Measurements from ENCODE around the gene THYN1.

THYN1 gene

DNA sequence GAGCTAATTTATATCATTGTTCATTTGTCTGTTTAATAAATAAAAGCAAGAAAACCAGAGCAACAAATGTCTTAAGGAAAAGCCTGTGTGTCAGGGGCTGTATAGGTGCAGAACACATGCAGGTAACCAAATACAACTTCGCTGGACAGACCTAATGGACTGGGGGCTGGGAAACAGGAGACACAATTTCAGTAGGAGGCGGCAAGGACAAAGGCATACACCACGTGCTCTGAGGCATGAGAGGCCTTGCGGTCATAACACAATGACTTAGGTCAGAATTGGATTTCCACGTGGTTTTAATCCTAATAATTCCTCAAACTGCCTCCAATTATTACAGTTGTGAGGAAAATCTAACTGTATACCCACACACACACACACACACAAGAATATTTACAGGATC, 14.3 kb upstream of the THYN1 start:
- Histone ChIP-seq H3K4me3 (ENCODE audit: low read depth, low read length, poor library complexity, severe bottlenecking) (no peak overlapping the region), H4K20me1 (ENCODE audit: insufficient read depth, low read length) (no peaks in the 10 kb centered on the region), H3F3A (ENCODE audit: insufficient read depth, low read length) (no peaks in the 10 kb centered on the region), H3K4me1 (ENCODE audit: insufficient read depth, low read length, severe bottlenecking) (no peaks in the 10 kb centered on the region), H3K9ac (ENCODE audit: low read length) (no peak overlapping the region), H3K9me3 (ENCODE audit: low read length) (no peaks in the 10 kb centered on the region), H3K9me2 (ENCODE audit: low read depth, low read length) (no peaks in the 10 kb centered on the region), H3K4me2 (ENCODE audit: low read length) (no peak overlapping the region), H3K36me3 (ENCODE audit: insufficient read depth, low read length) (peaks cover 5% of the 10 kb centered on the region; the same call in 1 of the 2 replicates), H2AFZ (ENCODE audit: low read length) (no peak overlapping the region), H3K27ac (ENCODE audit: low read depth, low read length, poor library complexity, severe bottlenecking) (no peak overlapping the region), H3K79me2 (ENCODE audit: insufficient read depth, low read length) (no peaks in the 10 kb centered on the region), H3K27me3 (ENCODE audit: insufficient read depth, low read length) (no peaks in the 10 kb centered on the region)
- no peak for TF ChIP-seq EZH2 (IDR thresholded peaks at IDR 0.05; ENCODE audit: borderline replicate concordance, low read length)
- TF ChIP-seq, protein P1, sequence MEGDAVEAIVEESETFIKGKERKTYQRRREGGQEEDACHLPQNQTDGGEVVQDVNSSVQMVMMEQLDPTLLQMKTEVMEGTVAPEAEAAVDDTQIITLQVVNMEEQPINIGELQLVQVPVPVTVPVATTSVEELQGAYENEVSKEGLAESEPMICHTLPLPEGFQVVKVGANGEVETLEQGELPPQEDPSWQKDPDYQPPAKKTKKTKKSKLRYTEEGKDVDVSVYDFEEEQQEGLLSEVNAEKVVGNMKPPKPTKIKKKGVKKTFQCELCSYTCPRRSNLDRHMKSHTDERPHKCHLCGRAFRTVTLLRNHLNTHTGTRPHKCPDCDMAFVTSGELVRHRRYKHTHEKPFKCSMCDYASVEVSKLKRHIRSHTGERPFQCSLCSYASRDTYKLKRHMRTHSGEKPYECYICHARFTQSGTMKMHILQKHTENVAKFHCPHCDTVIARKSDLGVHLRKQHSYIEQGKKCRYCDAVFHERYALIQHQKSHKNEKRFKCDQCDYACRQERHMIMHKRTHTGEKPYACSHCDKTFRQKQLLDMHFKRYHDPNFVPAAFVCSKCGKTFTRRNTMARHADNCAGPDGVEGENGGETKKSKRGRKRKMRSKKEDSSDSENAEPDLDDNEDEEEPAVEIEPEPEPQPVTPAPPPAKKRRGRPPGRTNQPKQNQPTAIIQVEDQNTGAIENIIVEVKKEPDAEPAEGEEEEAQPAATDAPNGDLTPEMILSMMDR (IDR thresholded peaks at IDR 0.05; ENCODE audit: low read length), result no peak

DNA sequence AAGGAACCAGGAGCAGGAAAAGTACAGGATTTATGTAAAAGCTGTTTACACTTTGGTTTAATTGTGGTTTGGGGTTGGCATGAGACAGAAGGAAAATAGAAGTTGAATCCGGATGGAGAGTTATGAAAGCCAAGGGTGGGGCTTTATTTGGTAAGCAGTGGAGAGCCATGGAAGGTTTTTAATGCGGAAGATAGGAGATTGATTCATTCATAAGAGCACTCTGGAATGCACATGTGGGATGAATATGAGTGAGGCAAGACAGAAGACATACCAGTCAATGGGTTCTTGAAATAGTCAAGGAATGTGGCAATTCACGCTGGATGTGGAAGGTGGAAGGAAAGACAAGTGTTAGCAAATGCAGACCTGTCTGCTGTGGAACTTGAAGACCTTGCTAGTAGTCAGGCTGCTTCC, 13.7 kb upstream of the THYN1 start:
- Histone ChIP-seq H3K36me3 (ENCODE audit: insufficient read depth, low read length) (peaks cover 6% of the 10 kb centered on the region; the same call in 1 of the 2 replicates), H3F3A (ENCODE audit: insufficient read depth, low read length) (no peaks in the 10 kb centered on the region), H3K4me3 (ENCODE audit: low read depth, low read length, poor library complexity, severe bottlenecking) (no peak overlapping the region), H4K20me1 (ENCODE audit: insufficient read depth, low read length) (no peaks in the 10 kb centered on the region), H3K4me1 (ENCODE audit: insufficient read depth, low read length, severe bottlenecking) (no peaks in the 10 kb centered on the region), H3K27ac (ENCODE audit: low read depth, low read length, poor library complexity, severe bottlenecking) (no peak overlapping the region), H3K9ac (ENCODE audit: low read length) (no peak overlapping the region), H3K4me2 (ENCODE audit: low read length) (no peak overlapping the region), H3K79me2 (ENCODE audit: insufficient read depth, low read length) (no peaks in the 10 kb centered on the region), H2AFZ (ENCODE audit: low read length) (no peak overlapping the region), H3K27me3 (ENCODE audit: insufficient read depth, low read length) (no peaks in the 10 kb centered on the region), H3K9me3 (ENCODE audit: low read length) (no peaks in the 10 kb centered on the region), H3K9me2 (ENCODE audit: low read depth, low read length) (no peaks in the 10 kb centered on the region)
- TF ChIP-seq, protein P1 (IDR thresholded peaks at IDR 0.05; ENCODE audit: low read length), result no peak
- TF ChIP-seq EZH2 (IDR thresholded peaks at IDR 0.05; ENCODE audit: borderline replicate concordance, low read length), result no peak

- Histone ChIP-seq H3K9me3 (ENCODE audit: low read length) (no peaks in the 10 kb centered on the region), H3K4me3 (ENCODE audit: low read depth, low read length, poor library complexity, severe bottlenecking) (no peak overlapping the region), H2AFZ (ENCODE audit: low read length) (no peak overlapping the region), H3K4me2 (ENCODE audit: low read length) (no peak overlapping the region), H3K9me2 (ENCODE audit: low read depth, low read length) (no peaks in the 10 kb centered on the region), H3F3A (ENCODE audit: insufficient read depth, low read length) (no peaks in the 10 kb centered on the region), H3K79me2 (ENCODE audit: insufficient read depth, low read length) (no peaks in the 10 kb centered on the region), H3K4me1 (ENCODE audit: insufficient read depth, low read length, severe bottlenecking) (no peaks in the 10 kb centered on the region), H3K9ac (ENCODE audit: low read length) (no peak overlapping the region), H3K27ac (ENCODE audit: low read depth, low read length, poor library complexity, severe bottlenecking) (no peak overlapping the region), H4K20me1 (ENCODE audit: insufficient read depth, low read length) (no peaks in the 10 kb centered on the region), H3K27me3 (ENCODE audit: insufficient read depth, low read length) (no peaks in the 10 kb centered on the region), H3K36me3 (ENCODE audit: insufficient read depth, low read length) (peaks cover 6% of the 10 kb centered on the region; the same call in 1 of the 2 replicates)
- TF ChIP-seq, protein P1 (IDR thresholded peaks at IDR 0.05; ENCODE audit: low read length), result no peak
- TF ChIP-seq EZH2 (IDR thresholded peaks at IDR 0.05; ENCODE audit: borderline replicate concordance, low read length), result no peak
Observed at GRCh38 chr11:134266440-134266839, 13.3 kb upstream of the THYN1 start.
